Lower leg skin (tissue), 4 donors: ENCODE measurements around the gene RNF169. TPM values are rescaled to one million over a fixed set of nuclear protein-coding genes. Genes with fewer than 3 reads are reported as not detected.

Source experiments
- DNase-seq, 2 donors: peaks; one replicate each; pipeline ENCODE4 v3.0.0-alpha.2; 2019; ENCODE audit warnings: low spot score in 2 of 2
- H3K4me3 ChIP-seq: fragments of 200-600 bp; sonication (generic); 2 replicates; pipeline ENCODE4 v1.5.1; 2017; ENCODE audit warnings: mild to moderate bottlenecking, low read depth; ENCODE audit not compliant: poor library complexity, severe bottlenecking
- CTCF ChIP-seq, 3 donors: fragments of 450-650 bp; IDR thresholded peaks; one replicate each; pipeline ENCODE4 v1.5.1; 2016; ENCODE audit warnings: antibody characterized with exemption in 3 of 3, mild to moderate bottlenecking in 3 of 3, moderate library complexity in 2 of 3
- POLR2A ChIP-seq, 2 donors: fragments of 450-650 bp; IDR thresholded peaks; one replicate each; pipeline ENCODE4 v1.6.1; 2016 to 2017; ENCODE audit warnings: antibody characterized with exemption in 2 of 2, mild to moderate bottlenecking in 1 of 2, moderate library complexity in 1 of 2
- WGBS, 2 donors: methylation state at CpG; one replicate each; pipeline ENCODE4 v1.1.5; 2018; 5-methylcytosine and 5-hydroxymethylcytosine counted together
- intact Hi-C: fragments of 100-400 bp; cut with DNase I; formaldehyde crosslinking; loops from one replicate; pipeline ENCODE4 v1.15.0; 2023; ENCODE audit warnings: low total_unique reads
- total RNA-seq, 4 donors: library from RNA; depleted of rRNA; stranded (reverse); fragments of >200 nt; gene quantifications; one replicate each; pipeline ENCODE4 v1.1.0, GENCODE V29; 2016

The RNF169 gene
- total RNA-seq, 4 donors from 2014 or later, result 17.5 to 23.6 (median 21.6) TPM

- DNase-seq, result no peak
- no peak for TF ChIP-seq CTCF (IDR thresholded peaks at IDR 0.05)
- no peak for TF ChIP-seq POLR2A (IDR thresholded peaks at IDR 0.05)
- intact Hi-C loops, result no loop called here
- no peak overlapping the region for H3K4me3 ChIP-seq
- 61 to 66% methylated on average over 5 of the region's 5 CpGs for WGBS, 2 donors
Measured at GRCh38 chr11:74784234-74784633, 35.6 kb downstream of the RNF169 start.

GRCh38 chr11:74784726-74785125 is 36.1 kb downstream of the RNF169 start:
- TF ChIP-seq CTCF (IDR thresholded peaks at IDR 0.05) (no peak), POLR2A (IDR thresholded peaks at IDR 0.05) (no peak)
- no peak overlapping the region for H3K4me3 ChIP-seq
- DNase-seq, result no peak
- intact Hi-C loops, result no loop called here
- 85 to 93% methylated on average over 4 of the region's 4 CpGs for WGBS, 2 donors

- intact Hi-C loops, result no loop called here
- DNase-seq, result no peak
- no peak overlapping the region for H3K4me3 ChIP-seq
- TF ChIP-seq CTCF (IDR thresholded peaks at IDR 0.05) (no peak), POLR2A (IDR thresholded peaks at IDR 0.05) (no peak)
Measured at GRCh38 chr11:74786574-74786973, 37.9 kb downstream of the RNF169 start.

GRCh38 chr11:74791333-74792100 is 42.9 kb downstream of the RNF169 start:
- TF ChIP-seq CTCF (IDR thresholded peaks at IDR 0.05) (no peak), POLR2A (IDR thresholded peaks at IDR 0.05) (no peak)
- H3K4me3 ChIP-seq, result no peak overlapping the region
- WGBS, 2 donors, result 84 to 89% methylated on average over 9 of the region's 9 CpGs
- no peak for DNase-seq
- intact Hi-C loops, result no loop called here

GRCh38 chr11:74806267-74806666 is 57.6 kb downstream of the RNF169 start:
- intact Hi-C loops, result no loop called here
- no peak for TF ChIP-seq CTCF (IDR thresholded peaks at IDR 0.05)
- TF ChIP-seq POLR2A (IDR thresholded peaks at IDR 0.05), result no peak
- no peak overlapping the region for H3K4me3 ChIP-seq
- WGBS, 2 donors, result 92 to 93% methylated on average over 3 of the region's 3 CpGs
- DNase-seq, result no peak

- intact Hi-C loops, result no loop called here
- TF ChIP-seq CTCF (IDR thresholded peaks at IDR 0.05) (no peak), POLR2A (IDR thresholded peaks at IDR 0.05) (no peak)
- DNase-seq, result no peak
- H3K4me3 ChIP-seq, result no peak overlapping the region
Measured at GRCh38 chr11:74809801-74810200, 61.2 kb downstream of the RNF169 start.
